ENCODE measurements around the gene RGS2.

Gene RGS2, protein sequence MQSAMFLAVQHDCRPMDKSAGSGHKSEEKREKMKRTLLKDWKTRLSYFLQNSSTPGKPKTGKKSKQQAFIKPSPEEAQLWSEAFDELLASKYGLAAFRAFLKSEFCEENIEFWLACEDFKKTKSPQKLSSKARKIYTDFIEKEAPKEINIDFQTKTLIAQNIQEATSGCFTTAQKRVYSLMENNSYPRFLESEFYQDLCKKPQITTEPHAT

DNA sequence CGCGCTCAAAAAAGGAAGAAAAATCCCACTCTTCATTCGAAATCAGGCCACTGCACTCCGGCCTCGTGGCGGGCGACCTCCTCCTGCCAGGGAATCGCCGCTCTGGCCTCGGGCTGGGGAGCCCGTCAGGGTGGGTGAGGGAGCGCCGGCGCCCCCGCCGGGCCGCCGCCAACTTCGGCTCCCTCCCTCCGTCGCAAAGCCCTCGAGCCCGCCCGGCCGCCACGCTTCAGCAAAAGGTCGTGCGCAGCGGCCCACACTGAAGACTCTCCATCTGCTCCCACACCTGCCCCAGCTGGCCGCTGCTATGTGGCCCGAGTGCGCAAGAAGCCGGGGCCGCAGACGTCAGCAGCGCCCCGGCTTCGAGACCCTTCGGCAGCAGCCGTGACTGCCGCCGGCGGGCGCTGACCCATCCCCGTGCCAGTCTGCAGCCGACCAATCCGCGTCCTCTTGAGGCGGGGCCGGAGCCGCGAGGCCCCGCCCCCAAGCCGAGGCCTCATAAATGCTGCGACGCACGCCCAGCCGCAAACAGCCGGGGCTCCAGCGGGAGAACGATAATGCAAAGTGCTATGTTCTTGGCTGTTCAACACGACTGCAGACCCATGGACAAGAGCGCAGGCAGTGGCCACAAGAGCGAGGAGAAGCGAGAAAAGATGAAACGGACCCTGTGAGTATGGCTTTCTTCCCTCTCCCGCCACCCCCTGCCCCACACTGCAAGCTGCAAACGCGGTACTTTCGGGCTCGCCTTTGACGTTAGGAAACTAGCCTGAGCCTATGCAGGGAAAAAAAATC, at the start of gene RGS2:
RGS2 (plus strand) TSS at position 522 of the 789 bp plus-strand sequence; CDS start at position 555, 33 bp downstream.
- peak; percentile 56 to 72 for DNase-seq

DNA sequence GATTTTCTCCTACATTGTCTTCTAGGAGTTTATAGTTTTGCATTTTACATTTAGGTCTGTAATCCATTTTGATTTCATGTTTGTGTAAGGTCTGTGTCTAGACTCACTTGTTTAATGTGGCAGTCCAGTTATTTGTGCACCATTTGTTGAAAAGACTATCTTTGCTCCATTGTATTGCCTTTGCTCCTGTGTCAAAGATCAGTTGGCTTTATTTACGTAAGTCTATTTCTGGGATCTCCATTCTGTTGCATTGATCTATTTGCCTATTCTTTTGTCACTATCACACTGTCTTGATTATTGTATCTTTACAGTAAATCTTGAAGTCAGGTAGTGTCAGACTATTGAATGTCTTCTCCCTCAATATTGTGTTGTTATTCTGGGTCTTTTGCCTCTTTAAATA, 49.7 kb upstream of the RGS2 start:
- DNase-seq = no peak

DNA sequence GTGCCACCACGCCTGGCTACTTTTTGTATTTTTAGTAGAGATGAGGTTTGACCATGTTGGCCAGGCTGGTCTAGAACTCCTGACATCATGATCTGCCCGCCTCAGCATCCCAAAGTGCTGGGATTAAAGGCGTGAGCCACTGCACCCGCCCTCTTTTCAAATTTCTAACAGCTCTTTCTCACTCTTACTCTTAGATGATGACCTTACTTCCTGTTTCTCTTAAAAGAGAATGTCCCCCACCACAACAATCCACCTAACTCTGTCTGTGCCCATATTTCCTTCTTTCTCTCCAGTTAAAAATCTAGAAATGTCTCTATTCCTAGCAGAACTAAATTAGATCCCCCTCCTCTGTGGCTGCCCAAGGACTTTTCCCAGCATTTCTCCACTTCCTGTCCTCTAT, 46.6 kb upstream of the RGS2 start:
- DNase-seq = no peak

DNA sequence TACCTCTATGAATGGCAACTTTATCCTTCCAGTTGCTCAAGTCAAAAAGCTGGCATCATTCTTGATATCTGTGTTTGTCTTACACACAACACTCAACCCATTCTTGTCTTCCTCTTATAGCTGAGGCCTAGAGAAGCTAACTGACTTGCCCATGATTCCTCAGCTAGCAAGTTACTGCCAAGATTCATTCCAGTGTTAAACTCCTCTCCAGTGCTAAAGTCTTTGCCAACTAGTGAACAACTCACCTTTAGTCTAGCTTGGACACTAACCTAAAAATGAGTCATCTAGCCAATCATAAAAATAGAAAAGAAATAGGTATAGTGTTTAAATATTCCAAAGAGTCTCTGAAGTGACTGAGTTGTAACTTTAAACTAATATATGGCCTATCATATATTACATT, 45.6 kb upstream of the RGS2 start:
- DNase-seq = no peak

DNA sequence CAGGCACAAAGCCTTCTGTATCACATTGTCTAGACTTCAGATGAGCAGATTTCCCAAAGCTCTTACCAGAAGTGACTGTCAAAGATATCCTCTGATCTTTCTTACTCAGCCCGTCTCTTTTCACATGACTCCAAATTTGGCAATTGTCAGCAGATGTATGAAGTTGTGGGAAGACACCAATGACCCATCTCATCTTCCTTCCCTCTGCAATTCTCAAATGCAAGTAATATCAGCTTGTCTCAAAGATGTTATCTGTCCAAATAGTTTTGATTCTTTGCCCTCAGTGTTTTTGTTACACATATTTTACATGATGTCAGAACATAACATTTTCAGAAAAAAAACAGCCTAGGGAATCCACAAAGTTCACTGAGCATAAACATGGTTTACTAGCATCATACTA, 45.1 kb upstream of the RGS2 start:
- no peak for DNase-seq

DNA sequence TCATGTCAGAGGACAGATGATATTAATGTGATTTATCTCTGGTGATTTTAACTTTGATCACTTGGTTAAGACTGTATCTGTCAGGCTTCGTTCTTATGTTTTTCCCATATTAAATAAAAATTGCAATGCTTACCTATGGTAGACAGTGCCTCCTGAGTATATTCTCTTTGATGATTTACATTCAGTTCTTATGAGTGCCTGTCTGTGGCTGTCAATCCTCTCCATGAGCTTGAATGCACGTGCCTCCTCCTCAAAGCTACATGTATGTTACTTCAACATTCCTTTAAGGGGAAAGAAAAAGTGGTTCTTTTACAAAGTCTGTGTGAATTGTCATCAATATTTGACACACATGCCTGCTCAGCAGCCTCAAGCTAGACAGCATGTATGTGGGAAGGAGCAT, 44.2 kb upstream of the RGS2 start:
- DNase-seq = no peak

DNA sequence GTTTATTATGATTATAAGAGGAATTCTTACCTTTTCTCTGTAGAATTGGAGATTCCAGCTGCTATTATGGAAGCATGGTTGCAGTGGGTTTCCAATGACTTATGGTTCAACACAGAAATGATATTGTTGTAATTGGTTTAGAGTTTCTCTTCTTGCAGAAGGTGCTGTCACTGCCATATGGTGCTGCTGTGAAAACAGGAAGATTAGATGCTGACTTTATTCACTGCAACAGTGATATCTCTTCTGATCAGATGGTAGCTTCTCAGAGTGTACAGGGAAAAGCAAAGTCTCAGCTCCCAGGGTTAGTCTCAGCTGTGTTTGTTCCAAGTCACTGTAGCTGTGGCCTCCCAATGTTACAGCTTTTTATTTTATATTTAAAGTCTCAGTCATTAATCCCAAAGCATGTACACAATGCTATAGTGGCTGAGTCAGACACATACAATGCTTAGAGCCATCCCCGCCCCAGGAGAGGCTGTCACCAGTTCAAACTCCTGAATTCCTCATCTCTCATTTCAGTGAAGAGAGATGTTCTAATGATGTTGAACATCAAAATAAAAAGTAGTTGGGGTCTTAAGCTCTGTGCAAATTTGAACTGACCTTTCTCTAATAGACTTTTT, 42.7 kb upstream of the RGS2 start:
- no peak for DNase-seq

DNA sequence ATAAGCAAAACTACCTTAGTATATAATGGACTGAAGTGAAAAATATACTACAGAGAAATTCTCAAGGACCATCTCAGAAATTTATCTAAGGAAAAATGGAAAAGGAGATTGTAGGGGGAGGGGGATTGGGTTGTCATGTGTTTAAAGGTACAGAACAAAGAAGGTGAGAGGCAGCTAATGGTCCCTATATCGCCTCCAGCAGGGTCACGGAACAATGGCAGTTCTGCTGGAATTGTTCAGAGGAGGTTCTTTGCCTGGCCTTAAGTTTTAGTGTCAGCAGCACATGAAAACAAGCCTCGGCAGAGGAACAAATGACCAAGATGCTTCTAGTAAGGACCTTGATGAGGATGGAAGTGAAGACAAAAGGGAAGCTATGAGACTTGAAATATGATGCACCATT, 42.0 kb upstream of the RGS2 start:
- DNase-seq = no peak

DNA sequence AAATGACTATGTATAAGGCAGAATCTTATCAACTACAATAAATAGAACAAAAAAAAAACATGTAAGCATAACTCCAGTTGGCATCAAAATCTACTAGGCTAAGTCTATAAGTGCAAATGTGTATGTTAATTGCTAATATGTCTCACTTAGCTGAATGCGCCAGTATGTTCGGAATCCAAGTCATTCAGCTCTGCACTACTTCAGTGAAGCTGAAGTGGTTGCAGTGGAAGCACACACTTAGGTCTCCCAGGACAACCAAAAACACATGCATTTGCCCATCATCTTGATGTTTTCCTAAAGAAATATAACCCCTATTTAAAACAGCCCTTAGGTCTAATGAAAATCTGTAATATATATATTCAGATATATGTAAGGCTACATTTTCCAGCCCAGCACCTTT, 41.0 kb upstream of the RGS2 start:
- no peak for DNase-seq

DNA sequence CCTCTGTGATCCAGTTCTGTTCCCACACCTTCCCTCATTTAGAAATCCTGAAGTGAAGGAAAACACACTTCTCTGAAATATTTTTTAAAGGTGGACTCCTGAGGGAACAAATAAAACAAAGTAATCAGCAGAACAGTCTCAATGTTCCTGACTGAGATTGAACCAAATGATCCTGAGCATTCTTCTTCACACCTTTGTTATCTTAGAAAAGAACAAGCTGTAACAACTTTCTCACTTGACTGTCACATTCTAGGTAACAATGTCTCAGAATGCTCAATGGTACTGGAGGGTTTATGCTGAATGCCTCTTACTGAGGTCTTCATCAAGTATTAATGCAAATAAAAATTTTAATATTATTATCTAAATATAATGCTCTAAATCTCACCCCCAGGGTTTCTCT, 40.4 kb upstream of the RGS2 start:
- DNase-seq = no peak

DNA sequence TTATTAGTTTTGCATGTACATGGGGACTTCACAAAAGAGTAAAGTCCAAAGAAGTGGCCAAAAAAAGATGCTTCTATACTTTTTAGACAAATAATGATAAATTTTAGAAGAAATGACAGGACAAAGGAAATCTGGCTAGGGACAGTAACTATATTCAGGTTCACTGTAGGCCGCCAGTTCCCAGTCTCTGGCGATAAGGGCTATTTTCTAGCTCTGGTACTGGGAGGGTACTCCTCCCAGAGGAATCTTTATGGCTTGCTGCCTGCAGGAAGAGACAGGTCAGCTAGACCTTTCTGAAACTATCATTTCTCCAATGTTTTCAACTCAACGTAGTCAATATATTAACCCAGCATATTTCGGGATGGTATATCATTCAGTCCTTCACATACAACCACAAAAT, 37.5 kb upstream of the RGS2 start:
- DNase-seq = no peak

DNA sequence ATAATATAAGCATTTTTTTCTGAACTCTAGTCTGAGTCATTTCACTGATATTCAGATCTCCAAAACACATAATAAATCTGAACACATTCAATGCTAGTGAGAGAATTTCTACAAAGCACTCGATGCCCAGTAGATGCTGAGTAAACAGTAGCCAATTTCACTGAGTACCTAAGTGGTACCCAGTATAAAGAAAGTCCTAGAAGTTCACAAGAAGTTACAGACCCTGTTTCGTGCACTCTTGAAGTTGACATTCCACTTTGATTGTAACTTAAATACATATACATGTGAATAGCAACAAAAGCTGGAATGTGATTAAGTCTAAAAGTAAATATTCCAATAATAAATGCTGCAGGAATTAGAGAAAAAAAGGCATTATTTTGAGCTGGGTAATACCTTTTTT, 33.2 kb upstream of the RGS2 start:
- no peak for DNase-seq

DNA sequence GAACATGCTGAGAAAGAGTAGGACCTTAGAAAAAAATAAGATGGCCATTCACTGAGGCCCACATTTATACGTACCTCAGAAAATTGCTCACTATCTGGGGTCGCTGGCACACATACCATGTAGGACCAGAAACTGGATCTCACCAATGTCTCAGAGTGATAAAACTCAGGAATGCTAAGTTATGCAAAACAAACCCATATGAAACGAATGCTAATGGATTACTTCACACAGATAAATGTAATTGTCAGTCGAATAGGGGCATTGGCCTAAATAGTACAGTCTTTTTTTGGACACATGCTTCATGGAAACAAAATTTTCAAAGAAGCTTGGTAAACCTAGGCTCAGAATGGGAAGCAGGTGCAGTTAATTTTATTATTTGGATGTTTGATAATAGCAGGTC, 32.6 kb upstream of the RGS2 start:
- DNase-seq = no peak

DNA sequence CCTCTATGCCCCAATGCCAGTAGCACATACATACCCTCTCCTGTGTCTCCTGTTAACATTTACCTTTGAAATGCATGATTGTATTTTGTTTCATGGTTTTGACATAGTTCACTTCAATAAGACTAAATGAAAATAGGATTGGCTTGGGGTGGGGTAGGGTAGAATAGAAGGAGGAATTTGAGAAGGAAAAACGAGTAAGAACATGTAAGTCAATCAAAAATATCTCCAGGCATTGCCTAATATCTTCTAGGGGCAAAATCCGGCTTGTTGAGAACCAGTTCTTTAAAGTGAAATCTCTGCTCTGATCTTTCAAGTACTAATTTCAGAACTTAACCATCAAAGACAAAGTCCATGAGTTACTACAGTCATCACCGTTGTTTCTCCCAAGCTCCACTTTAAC, 31.8 kb upstream of the RGS2 start:
- no peak for DNase-seq

DNA sequence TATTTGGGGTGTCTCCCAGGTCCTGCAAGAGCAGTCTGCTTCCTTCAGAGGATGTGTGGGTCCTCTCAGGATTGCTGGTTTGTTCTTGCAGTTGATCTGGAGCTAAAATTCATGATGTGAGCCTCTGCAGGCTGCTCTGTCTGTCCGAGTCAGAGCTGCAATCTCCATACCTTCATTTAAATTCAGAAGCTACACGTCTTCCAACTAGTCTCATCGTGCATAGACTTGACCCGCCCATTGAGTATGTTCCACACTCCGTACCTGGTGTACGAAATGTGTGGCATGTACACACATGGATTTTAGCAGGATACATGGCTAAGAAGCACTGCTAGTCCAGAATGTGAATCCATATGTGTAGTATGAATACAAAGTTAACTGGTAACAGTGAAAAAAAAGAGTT, 25.0 kb upstream of the RGS2 start:
- DNase-seq = no peak

DNA sequence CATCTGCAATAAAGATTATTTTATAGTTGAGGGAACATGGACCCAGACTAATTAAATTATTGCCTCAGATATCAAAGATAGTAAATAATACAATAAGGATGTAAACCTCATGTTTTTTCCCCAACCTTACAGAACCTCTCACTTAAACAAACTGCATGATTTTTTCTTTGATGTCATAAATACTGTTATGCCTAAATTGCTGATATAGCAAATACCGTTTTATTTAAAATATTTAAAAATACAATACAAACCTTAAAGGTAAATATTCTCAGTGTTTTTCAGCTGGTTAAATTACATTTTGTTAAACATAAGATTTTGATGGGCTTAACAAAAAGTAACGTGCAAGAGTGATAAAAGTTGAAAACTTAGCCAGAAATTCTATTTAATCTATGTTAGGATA, 24.4 kb upstream of the RGS2 start:
- no peak for DNase-seq

DNA sequence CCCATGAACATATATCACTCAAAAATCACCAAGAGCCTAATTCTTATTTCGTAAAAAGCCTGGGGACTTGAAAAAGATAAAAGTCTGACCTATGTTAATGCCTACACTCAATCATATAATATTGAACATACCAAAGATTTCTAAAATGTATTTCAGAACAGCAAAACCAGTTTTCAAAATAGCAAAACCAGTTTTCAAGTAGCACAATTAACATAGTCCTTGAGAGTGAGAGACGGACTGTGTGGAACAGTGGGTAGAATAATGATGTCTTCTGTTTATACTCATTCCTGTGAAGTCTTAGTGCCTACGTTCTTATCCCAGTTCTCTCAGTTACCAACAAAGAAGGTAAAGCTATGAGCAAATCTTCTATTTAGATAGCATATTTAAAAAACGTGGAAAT, 22.3 kb upstream of the RGS2 start:
- DNase-seq = no peak

DNA sequence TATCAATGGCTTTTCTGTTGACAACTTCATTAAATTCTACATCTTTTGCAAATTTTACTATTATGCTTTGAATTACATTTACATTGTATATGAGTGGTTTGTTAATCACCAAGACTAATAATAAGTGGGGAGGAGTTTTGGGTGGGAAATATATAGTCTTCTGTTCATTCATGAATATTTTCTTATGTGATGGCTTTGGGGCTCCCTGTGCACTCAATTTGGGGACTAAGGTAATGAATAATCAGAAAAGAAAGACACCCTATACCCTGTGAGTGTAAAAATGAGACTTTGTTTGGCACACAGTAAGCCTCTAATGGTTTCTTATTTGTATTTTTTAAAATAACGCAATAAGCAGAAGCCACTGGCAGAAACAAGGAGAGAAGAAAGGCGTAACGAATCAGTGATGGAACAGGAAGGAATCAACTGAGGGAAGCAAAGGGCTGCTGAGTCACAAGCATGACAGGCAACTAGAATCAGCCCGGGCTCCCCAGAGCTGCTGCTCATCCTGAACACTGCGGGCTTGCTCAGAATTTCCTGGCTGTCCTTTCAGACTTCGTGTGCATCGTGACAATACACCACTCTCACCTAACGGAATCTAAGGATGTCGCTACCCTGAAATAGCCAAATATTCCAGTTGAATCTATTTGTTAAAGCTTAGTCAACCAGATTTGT, 20.8 kb upstream of the RGS2 start:
- DNase-seq = peak in 1 of 2 donors; percentile 71

DNA sequence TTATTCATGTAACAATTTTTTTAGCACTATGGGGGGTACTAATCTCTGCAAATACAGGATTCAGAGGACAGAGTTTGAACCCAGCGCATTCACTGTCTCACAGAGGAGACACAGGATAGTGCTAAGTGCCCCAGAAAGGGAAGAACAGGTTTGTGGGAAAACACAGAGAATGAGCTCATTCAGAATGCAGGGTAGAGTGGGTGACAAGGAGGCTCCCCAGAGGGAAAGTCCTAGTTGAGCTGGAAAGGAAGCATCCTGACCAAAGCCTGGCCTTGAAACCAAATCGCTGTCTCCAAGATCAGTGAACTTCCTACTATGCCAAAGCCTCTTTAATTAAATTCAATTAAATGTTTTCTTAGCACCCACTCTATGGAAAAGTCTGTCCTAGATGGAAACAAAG, 19.0 kb upstream of the RGS2 start:
- DNase-seq = no peak

DNA sequence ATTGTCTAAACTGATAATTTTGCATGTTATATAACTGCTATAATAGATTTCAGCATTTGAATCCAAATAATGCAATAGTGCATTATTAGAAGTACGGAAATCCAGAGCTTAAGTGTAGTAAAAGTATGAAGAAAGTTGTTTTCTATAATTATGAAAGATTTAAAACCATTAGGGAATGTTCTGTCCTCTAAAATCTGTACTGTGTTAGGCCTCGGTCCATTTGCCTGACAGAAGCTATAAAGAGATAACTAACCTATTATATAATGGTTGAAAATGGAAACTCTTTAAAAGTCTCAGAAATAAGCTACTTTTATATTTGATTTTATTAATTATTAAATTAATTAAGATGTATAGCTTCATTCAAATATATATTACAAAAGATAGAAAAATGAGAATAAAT, 16.2 kb upstream of the RGS2 start:
- no peak for DNase-seq

DNA sequence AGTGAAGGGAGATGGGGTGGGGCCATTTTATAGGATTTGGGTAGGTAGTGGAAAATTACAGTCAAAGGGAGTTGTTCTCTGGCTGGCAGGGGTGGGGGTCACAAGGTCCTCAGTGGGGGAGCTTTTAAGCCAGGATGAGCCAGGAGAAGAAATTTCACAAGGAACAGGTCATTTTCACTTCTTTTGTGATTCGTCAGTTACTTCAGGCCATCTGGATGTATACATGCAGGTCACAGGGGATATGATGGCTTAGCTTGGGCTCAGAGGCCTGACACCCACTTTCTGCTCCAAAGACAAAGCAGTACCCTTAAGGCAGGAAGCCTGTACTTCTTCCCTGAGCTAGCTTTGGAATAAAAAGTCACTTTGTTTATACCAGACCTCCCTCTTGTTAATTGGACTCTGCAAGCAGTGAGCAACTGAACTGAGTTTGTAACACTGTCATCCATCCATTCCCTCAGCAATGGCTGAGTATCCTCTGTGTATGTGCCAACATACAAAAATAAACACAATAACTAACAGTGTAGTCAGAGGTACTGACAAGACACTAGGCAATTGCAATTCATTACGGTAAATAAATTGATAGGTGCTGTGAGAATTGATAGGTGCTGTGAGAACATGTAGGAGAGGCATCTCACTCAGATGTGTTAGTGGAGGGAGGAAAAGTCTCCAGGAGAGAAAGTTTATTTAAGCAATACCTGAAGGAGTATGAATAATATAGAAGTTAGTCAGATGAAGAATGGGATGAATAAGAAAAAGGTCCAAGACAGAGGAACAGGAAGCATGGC, 14.7 kb upstream of the RGS2 start:
- DNase-seq = no peak

DNA sequence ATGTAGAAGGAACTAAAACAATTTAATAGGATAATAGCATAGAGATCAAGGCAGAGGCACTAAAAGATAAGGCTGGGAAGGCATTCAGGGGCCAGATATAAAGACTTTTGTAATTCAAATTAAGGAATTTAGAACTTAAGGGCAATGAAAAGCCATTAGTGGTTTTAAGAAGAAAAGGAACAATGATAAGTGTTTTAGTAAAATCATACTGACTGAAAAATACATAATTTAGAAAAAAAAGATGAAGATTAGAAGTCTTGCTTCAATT, 14.1 kb upstream of the RGS2 start:
- no peak for DNase-seq

DNA sequence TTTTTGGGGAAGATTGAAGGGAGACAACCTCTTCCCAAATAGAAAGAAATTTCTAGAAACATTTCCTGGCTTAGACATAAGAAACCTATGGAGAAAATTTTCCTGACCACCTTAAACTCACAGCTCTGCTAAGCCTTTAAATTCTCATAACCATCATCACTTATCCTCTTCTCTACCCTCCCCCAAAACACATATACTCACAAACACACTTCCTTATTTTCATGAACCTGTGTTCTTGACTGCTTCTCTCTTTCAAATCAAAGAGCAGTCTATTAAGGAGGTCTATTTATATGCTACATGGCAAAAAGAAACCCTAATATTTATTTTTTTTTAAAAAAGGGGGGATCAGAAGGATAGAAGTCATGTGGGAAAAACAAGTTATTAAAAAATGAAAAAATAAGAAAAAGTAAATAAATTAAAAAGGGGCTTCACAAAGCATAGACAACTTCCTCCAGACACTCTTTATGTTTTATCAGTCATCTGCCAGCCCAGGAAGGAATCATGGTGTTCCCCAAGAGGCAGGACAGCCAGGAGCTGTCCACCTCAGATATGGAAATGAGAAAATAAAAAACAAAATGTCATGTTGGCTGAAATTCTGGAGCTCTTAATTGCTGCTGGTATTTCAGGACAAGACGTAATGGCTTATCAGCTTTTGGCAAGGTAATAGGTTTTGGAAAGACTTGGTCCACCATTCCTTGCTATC, 12.8 kb upstream of the RGS2 start:
- DNase-seq = peak in 1 of 2 donors; percentile 36
